Measurements from ENCODE around the gene PRPF8. TPM values are rescaled to one million over a fixed set of nuclear protein-coding genes. Genes with fewer than 3 reads are reported as not detected.

PRPF8 gene
- total and polyA plus RNA-seq, 2 donors (not counting 1 experiment from before 2014, with no cell fraction given), result 177 to 423 TPM

DNA sequence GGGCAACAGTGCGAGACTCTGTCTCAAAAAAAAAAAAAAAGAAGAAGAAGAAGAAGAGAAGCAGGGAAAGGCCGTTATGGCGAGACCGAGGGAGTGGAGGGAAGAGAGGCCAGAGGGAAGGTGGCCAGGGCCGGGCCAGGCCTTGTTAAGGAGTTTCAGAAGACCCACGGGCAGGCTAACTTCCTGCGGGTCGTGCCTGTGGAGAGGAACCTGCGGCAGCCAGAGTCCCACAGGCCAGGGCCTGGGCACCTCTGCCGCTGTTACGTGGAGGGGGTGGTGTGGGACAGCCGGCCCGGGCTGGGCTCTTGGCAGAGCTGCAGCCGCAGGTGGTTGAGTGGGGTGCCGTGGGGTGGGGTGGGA is 45.3 kb upstream of the PRPF8 start:
- CTCF ChIA-PET, result interaction anchor here (4.4 to 5.6 kb wide), 2 partner anchors 8 to 53 kb away, joined by 46 to 61 read pairs; no protein-coding TSS in a partner anchor
- TF ChIP-seq, protein P1, sequence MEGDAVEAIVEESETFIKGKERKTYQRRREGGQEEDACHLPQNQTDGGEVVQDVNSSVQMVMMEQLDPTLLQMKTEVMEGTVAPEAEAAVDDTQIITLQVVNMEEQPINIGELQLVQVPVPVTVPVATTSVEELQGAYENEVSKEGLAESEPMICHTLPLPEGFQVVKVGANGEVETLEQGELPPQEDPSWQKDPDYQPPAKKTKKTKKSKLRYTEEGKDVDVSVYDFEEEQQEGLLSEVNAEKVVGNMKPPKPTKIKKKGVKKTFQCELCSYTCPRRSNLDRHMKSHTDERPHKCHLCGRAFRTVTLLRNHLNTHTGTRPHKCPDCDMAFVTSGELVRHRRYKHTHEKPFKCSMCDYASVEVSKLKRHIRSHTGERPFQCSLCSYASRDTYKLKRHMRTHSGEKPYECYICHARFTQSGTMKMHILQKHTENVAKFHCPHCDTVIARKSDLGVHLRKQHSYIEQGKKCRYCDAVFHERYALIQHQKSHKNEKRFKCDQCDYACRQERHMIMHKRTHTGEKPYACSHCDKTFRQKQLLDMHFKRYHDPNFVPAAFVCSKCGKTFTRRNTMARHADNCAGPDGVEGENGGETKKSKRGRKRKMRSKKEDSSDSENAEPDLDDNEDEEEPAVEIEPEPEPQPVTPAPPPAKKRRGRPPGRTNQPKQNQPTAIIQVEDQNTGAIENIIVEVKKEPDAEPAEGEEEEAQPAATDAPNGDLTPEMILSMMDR (IDR thresholded peaks at IDR 0.05), result no peak
- no peak for TF ChIP-seq EZH2 (IDR thresholded peaks at IDR 0.05; ENCODE audit: borderline replicate concordance, insufficient read depth, low read depth, low read length, poor library complexity, severe bottlenecking)

DNA sequence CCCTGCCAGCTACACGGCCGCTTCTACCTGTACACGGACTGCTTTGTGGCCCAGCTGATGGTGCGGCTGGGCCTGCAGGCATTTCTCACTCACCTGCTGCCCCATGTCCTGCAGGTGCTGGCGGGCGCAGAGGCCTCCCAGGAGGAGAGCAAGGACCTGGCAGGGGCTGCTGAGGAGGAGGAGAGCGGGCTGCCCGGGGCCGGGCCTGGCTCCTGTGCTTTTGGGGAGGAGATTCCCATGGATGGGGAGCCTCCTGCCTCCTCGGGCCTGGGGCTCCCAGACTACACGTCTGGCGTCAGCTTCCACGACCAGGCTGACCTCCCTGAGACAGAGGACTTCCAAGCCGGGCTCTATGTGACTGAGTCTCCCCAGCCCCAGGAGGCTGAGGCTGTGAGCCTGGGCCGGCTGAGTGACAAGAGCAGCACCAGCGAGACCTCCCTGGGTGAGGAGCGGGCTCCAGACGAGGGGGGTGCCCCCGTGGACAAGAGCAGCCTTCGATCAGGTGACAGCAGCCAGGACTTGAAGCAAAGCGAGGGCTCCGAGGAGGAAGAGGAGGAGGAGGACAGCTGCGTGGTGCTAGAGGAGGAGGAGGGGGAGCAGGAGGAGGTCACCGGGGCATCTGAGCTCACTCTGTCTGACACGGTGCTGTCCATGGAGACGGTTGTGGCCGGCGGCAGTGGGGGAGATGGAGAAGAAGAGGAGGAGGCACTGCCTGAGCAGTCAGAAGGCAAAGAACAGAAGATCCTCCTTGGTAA is 43.4 kb upstream of the PRPF8 start:
- DNase-seq, result no peak
- peak overlapping the region; percentile 32 for H3K4me3 Mint-ChIP-seq
- CTCF ChIA-PET, result interaction anchor here (12.4 kb wide), 1 partner anchor 57 kb away, joined by 397 read pairs; no protein-coding TSS in a partner anchor

More for the DNA sequence above, 45.3 kb upstream of the PRPF8 start:
- Histone ChIP-seq H3K9me3 (ENCODE audit: control extremely low read depth in 1 of 3, control insufficient read depth in 2 of 3, insufficient read depth in 1 of 3, low read length in 2 of 3) (peaks cover 0 to 2% (median 0%) of the 10 kb centered on the region in 3 donors), H2AFZ (ENCODE audit: insufficient read depth, low read depth, low read length, poor library complexity, severe bottlenecking) (no peak overlapping the region), H3K4me2 (replicated peaks; ENCODE audit: low read depth, low read length, poor library complexity, severe bottlenecking) (no peak overlapping the region), H3K9ac (ENCODE audit: low read length) (no peak overlapping the region), H3K4me1 (ENCODE audit: control insufficient read depth in 2 of 2, insufficient read depth in 2 of 2, low read length in 2 of 2) (peaks cover 23 to 49% of the 10 kb centered on the region in 2 donors), H3K27me3 (replicated peaks in 1 of 4; ENCODE audit: control extremely low read depth in 1 of 4, control insufficient read depth in 3 of 4, insufficient read depth in 4 of 4, low read length in 3 of 4) (no peaks in the 10 kb centered on the region), H3K79me2 (ENCODE audit: control insufficient read depth, insufficient read depth, low read length) (peaks cover 34% of the 10 kb centered on the region), H3K36me3 (replicated peaks in 1 of 2; ENCODE audit: control extremely low read depth in 1 of 2, control insufficient read depth in 1 of 2, extremely low read depth in 1 of 2, insufficient read depth in 2 of 2, low read length in 1 of 2) (peaks cover 0 to 44% of the 10 kb centered on the region in 2 experiments), H3K27ac (ENCODE audit: low read length in 2 of 2) (no peak overlapping the region), H4K20me1 (ENCODE audit: control insufficient read depth, insufficient read depth, low read length, poor library complexity, severe bottlenecking) (peaks cover 59% of the 10 kb centered on the region), H3K4me3 (ENCODE audit: control extremely low read depth in 1 of 5, extremely low read depth in 1 of 5, insufficient read depth in 1 of 5, low read depth in 2 of 5, low read length in 4 of 5) (no peak overlapping the region)
- Mint-ChIP-seq H3K27ac (peak overlapping the region; percentile 50), H3K27me3 (no peaks in the 10 kb centered on the region), H3K9me3 (ENCODE audit: insufficient read depth) (no peaks in the 10 kb centered on the region), H3K4me1 (peaks cover 59% of the 10 kb centered on the region), H3K4me3 (peak overlapping the region; percentile 52)
- DNase-seq (no peak), ATAC-seq (ENCODE audit: low read depth) (no peak)
- 92% methylated on average over 11 of the region's 15 CpGs for WGBS (ENCODE audit: insufficient coverage)
- POLR2A ChIA-PET, result interaction anchor here (0.6 to 4.9 kb wide), 3 partner anchors 8 to 60 kb away, joined by 3 to 33 read pairs (median 4); no protein-coding TSS in a partner anchor
- intact Hi-C loops (cut with micrococcal nuclease), result no loop called here

More for the DNA sequence above, 43.4 kb upstream of the PRPF8 start:
- no peak overlapping the region for H3K9ac ChIP-seq (ENCODE audit: low read length)
- H3K36me3 ChIP-seq (replicated peaks in 1 of 2; ENCODE audit: control extremely low read depth in 1 of 2, control insufficient read depth in 1 of 2, extremely low read depth in 1 of 2, insufficient read depth in 2 of 2, low read length in 1 of 2), result peaks cover 0 to 35% of the 10 kb centered on the region in 2 experiments
- H3K9me3 ChIP-seq (ENCODE audit: control extremely low read depth in 1 of 3, control insufficient read depth in 2 of 3, insufficient read depth in 1 of 3, low read length in 2 of 3), result no peaks in the 10 kb centered on the region
- POLR2A ChIA-PET, result no interaction called here
- WGBS (ENCODE audit: insufficient coverage), result over 99% methylated on average over 27 of the region's 28 CpGs
- H3K27ac ChIP-seq (ENCODE audit: low read length in 2 of 2), result no peak overlapping the region
- peaks cover 60% of the 10 kb centered on the region for H4K20me1 ChIP-seq (ENCODE audit: control insufficient read depth, insufficient read depth, low read length, poor library complexity, severe bottlenecking)
- H3K79me2 ChIP-seq (ENCODE audit: control insufficient read depth, insufficient read depth, low read length), result peaks cover 36% of the 10 kb centered on the region
- ATAC-seq (ENCODE audit: low read depth), result no peak
- no peaks in the 10 kb centered on the region for H3K9me3 Mint-ChIP-seq (ENCODE audit: insufficient read depth)
- no peaks in the 10 kb centered on the region for H3K27me3 ChIP-seq (replicated peaks in 1 of 4; ENCODE audit: control extremely low read depth in 1 of 4, control insufficient read depth in 3 of 4, insufficient read depth in 4 of 4, low read length in 3 of 4)
- no peak overlapping the region for H3K4me3 ChIP-seq (ENCODE audit: control extremely low read depth in 1 of 5, extremely low read depth in 1 of 5, insufficient read depth in 1 of 5, low read depth in 2 of 5, low read length in 4 of 5)
- H3K4me2 ChIP-seq (replicated peaks; ENCODE audit: low read depth, low read length, poor library complexity, severe bottlenecking), result no peak overlapping the region
- H3K4me1 ChIP-seq (ENCODE audit: control insufficient read depth in 2 of 2, insufficient read depth in 2 of 2, low read length in 2 of 2), result peaks cover 27 to 44% of the 10 kb centered on the region in 2 donors
- TF ChIP-seq, protein P1 (IDR thresholded peaks at IDR 0.05), result no peak
- H3K27me3 Mint-ChIP-seq, result no peaks in the 10 kb centered on the region
- H3K4me1 Mint-ChIP-seq, result peaks cover 50% of the 10 kb centered on the region
- H3K27ac Mint-ChIP-seq, result peak overlapping the region; percentile 67
- no peak overlapping the region for H2AFZ ChIP-seq (ENCODE audit: insufficient read depth, low read depth, low read length, poor library complexity, severe bottlenecking)
- intact Hi-C loops (cut with micrococcal nuclease), result no loop called here

Data from B cell (primary cell).